MG63 (cell line): Measurements from ENCODE around the gene AP3D1. TPM values are rescaled to one million over a fixed set of nuclear protein-coding genes. Genes with fewer than 3 reads are reported as not detected.

Experiments
- DNase-seq: peaks from one replicate; pipeline ENCODE4 v3.0.0-alpha.2; 2020
- H3K27me3 ChIP-seq: fragments of 250-450 bp; sonication (Bioruptor Pico); 2 replicates; pipeline ENCODE4 v1.5.1; 2020; ENCODE audit warnings: mild to moderate bottlenecking, moderate library complexity
- H3K36me3 ChIP-seq: fragments of 250-450 bp; sonication (Bioruptor Pico); 2 replicates; pipeline ENCODE4 v1.5.1; 2020; ENCODE audit warnings: mild to moderate bottlenecking, moderate library complexity
- H3K4me3 ChIP-seq: fragments of 250-450 bp; sonication (Bioruptor Pico); 2 replicates; pipeline ENCODE4 v1.5.1; 2020; ENCODE audit warnings: mild to moderate bottlenecking, moderate library complexity
- H3K9me3 ChIP-seq: fragments of 250-450 bp; sonication (Bioruptor Pico); 2 replicates; pipeline ENCODE4 v1.5.1; 2020; ENCODE audit warnings: mild to moderate bottlenecking, moderate library complexity
- total RNA-seq: library from RNA; depleted of rRNA; stranded (reverse); fragments of >200 nt; shearing (Covaris generic); gene quantifications from 2 replicates; pipeline ENCODE4 v1.2.3, GENCODE V29; 2014; ENCODE audit warnings: low replicate concordance

The AP3D1 gene
- total RNA-seq, 1 experiment from 2014 or later = 91.8 TPM

DNA sequence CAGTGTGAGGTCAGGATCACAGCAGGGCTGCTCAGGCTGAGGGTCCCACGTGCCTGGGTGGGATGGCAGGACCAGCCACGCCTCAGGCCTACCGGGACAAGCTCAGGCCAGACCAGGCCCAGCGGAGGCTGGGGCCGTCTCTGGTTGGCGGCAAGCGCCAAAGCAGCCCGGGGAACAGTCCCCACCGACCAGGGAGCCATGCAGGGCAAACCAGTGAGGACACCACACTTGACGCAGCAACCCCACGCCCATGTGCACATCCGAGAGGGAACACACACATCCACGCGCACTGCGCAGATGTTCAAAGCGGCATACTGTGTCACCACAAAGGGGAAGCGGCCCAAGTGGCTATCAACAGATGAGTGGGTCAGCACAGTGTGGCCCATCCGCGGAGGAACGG is 39.5 kb downstream of the AP3D1 start:
- no peak overlapping the region for H3K4me3 ChIP-seq
- peaks cover 7% of the 10 kb centered on the region for H3K36me3 ChIP-seq
- H3K9me3 ChIP-seq = no peaks in the 10 kb centered on the region
- DNase-seq = no peak
- H3K27me3 ChIP-seq = no peaks in the 10 kb centered on the region

DNA sequence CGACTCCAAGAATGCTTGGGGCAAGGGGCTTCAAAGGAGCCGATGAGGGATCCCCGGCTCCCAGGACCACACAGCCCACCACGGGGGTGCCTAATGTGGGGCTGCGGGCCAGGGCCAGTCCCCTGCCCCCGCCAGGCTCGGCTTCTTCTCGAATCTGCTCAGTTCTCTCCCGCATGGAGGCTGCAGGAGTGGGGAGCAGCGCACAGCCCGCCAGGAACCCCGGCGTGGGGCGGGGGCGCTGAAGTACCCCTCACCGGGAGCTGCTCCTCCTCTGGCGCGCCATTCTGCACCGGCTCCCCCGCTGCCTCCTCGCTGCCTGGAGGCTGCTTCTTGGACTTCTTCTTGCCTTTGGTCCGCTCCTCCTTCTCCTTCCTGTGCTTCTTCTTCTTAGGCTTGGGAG is 39.9 kb downstream of the AP3D1 start:
- DNase-seq = no peak
- Histone ChIP-seq H3K9me3 (no peaks in the 10 kb centered on the region), H3K4me3 (no peak overlapping the region), H3K27me3 (no peaks in the 10 kb centered on the region), H3K36me3 (peaks cover 12% of the 10 kb centered on the region)

DNA sequence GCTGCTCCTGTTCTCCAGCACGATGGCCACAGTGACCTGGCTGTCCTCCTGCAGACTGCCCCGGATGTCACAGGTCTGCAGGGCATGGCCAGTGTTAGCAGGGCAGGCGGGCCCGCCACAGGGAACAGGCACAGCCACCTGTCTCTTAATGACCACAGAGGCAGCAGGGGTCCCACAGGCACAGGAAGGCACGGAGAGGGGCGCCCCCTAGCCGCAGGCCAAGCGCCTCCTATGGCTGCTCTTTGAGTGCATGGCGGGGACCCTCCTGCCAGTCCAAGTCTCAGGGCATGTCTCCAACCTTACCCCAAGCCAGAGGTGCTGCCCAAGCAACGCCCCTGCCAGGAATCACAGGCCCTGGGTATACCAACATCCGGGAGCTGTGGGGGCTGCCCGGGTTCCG is 40.5 kb downstream of the AP3D1 start:
- no peak for DNase-seq
- Histone ChIP-seq H3K9me3 (no peaks in the 10 kb centered on the region), H3K27me3 (no peaks in the 10 kb centered on the region), H3K4me3 (no peak overlapping the region), H3K36me3 (peaks cover 18% of the 10 kb centered on the region)

- no peak overlapping the region for H3K4me3 ChIP-seq
- H3K9me3 ChIP-seq = no peaks in the 10 kb centered on the region
- DNase-seq = no peak
- H3K27me3 ChIP-seq = no peaks in the 10 kb centered on the region
- peaks cover 25% of the 10 kb centered on the region for H3K36me3 ChIP-seq
These were observed 42.1 kb downstream of the AP3D1 start for GRCh38 chr19:2109046-2109864.

- Histone ChIP-seq H3K9me3 (no peaks in the 10 kb centered on the region), H3K27me3 (no peaks in the 10 kb centered on the region), H3K4me3 (no peak overlapping the region), H3K36me3 (peaks cover 25% of the 10 kb centered on the region)
- DNase-seq = no peak
These were observed 42.9 kb downstream of the AP3D1 start for GRCh38 chr19:2108251-2109016.

- peaks cover 23% of the 10 kb centered on the region for H3K36me3 ChIP-seq
- DNase-seq = no peak
- H3K27me3 ChIP-seq = no peaks in the 10 kb centered on the region
These were observed 48.2 kb downstream of the AP3D1 start for GRCh38 chr19:2103045-2103707.

GRCh38 chr19:2101417-2102335 is 49.7 kb downstream of the AP3D1 start:
- Histone ChIP-seq H3K9me3 (no peaks in the 10 kb centered on the region), H3K4me3 (no peak overlapping the region), H3K27me3 (no peaks in the 10 kb centered on the region), H3K36me3 (peaks cover 16% of the 10 kb centered on the region)
- DNase-seq = no peak

More at GRCh38 chr19:2103045-2103707, 48.2 kb downstream of the AP3D1 start:
- H3K4me3 ChIP-seq = no peak overlapping the region
- H3K9me3 ChIP-seq = no peaks in the 10 kb centered on the region

DNA sequence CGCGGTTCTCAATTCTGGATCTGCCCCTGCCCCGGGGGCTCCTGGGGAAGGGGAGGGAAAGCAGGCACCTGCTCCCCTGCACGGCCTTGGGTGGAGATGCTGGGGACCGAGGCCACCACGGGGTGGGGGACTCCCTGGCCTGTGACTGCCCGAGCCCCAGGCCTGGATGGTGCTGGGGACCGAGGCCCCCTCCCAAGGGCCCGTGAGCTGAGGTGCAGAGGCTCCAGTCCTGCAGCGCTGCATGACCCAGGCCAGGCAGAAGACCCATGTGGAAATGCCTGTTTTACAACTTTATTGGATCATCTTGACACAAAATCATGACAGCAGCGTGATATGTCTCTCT is 50.7 kb downstream of the AP3D1 start:
- H3K36me3 ChIP-seq = peaks cover 6% of the 10 kb centered on the region
- no peaks in the 10 kb centered on the region for H3K9me3 ChIP-seq

DNA sequence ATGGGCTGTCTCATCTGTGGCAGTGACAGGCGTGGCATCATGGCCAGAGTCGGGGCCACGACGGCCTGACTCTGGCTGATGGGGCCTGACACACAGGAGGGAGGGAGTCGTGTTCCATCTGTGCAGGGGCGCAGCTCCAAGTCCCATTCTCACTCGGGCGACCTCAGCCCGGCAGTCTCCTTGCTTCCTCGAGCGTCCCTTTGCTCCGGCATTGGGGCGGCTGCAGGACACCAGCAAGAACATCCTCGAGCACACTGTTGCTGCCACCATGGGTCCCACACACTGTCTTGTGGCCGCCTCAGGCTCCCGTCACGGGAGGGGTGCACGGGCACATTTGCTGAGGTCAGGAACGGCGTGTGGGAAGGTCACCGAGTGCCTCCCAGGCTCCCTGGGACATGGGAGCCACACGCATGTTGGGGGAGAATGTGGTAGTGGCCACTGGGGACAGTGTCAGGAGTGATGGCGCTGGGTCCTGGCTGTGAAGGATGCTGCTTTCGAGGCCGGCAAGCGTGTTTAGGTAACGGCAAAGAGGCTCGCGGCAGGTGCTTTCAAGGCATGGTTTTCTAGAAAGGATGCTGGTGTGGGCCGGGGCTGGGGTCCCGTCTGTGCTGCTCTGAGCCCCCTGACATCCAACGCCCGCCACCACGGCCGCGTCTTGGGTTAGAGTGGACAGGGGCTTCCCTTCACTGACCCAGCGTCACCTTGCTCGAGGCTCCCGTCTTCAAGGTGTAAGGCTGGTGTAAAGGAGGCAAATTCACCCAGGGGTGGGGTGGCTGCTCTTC is 51.2 kb downstream of the AP3D1 start:
- Histone ChIP-seq H3K4me3 (no peak overlapping the region), H3K27me3 (no peaks in the 10 kb centered on the region), H3K9me3 (no peaks in the 10 kb centered on the region), H3K36me3 (peaks cover under 1% of the 10 kb centered on the region; the same call in 1 of the 2 replicates)
- no peak for DNase-seq

More for the DNA sequence above, 50.7 kb downstream of the AP3D1 start:
- H3K4me3 ChIP-seq = no peak overlapping the region
- DNase-seq = no peak
- H3K27me3 ChIP-seq = no peaks in the 10 kb centered on the region

DNA sequence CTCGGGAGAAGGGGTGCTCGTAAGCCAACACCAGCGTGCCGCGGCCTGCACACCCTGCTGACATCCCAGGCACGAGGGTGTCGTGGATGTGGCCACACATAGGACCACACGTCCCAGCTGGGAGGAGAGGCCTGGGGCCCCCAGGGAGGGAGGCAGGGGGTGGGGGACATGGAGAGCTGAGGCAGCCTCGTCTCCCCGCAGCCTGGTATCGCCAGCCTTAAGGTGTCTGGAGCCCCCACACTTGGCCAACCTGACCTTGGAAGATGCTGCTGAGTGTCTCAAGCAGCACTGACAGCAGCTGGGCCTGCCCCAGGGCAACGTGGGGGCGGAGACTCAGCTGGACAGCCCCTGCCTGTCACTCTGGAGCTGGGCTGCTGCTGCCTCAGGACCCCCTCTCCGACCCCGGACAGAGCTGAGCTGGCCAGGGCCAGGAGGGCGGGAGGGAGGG is 52.3 kb downstream of the AP3D1 start:
- H3K9me3 ChIP-seq = no peaks in the 10 kb centered on the region
- H3K4me3 ChIP-seq = no peak overlapping the region
- H3K36me3 ChIP-seq = no peaks in the 10 kb centered on the region; the same call in 1 of the 2 replicates
- no peak for DNase-seq
- H3K27me3 ChIP-seq = no peaks in the 10 kb centered on the region

DNA sequence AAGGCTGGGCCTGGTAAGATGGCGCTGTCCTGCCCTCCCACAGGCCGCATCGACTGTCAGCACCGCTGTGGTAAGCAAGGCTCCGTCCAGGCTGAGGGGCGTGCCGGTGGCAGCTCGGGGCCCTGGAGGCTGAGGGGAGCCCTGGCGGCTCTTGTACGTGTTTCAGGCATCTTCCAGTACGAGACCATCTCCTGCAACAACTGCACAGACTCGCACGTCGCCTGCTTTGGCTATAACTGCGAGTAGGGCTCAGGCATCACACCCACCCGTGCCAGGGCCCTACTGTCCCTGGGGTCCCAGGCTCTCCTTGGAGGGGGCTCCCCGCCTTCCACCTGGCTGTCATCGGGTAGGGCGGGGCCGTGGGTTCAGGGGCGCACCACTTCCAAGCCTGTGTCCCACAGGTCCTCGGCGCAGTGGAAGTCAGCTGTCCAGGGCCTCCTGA is 53.5 kb downstream of the AP3D1 start:
- Histone ChIP-seq H3K4me3 (no peak overlapping the region), H3K27me3 (no peaks in the 10 kb centered on the region), H3K36me3 (no peaks in the 10 kb centered on the region; the same call in 1 of the 2 replicates), H3K9me3 (no peaks in the 10 kb centered on the region)
- no peak for DNase-seq

GRCh38 chr19:2097203-2097885 is 54.0 kb downstream of the AP3D1 start:
- Histone ChIP-seq H3K27me3 (no peaks in the 10 kb centered on the region), H3K4me3 (peak overlapping the region; percentile 22; the same call in 1 of the 2 replicates), H3K9me3 (no peaks in the 10 kb centered on the region), H3K36me3 (no peaks in the 10 kb centered on the region; the same call in 1 of the 2 replicates)
- DNase-seq = no peak

DNA sequence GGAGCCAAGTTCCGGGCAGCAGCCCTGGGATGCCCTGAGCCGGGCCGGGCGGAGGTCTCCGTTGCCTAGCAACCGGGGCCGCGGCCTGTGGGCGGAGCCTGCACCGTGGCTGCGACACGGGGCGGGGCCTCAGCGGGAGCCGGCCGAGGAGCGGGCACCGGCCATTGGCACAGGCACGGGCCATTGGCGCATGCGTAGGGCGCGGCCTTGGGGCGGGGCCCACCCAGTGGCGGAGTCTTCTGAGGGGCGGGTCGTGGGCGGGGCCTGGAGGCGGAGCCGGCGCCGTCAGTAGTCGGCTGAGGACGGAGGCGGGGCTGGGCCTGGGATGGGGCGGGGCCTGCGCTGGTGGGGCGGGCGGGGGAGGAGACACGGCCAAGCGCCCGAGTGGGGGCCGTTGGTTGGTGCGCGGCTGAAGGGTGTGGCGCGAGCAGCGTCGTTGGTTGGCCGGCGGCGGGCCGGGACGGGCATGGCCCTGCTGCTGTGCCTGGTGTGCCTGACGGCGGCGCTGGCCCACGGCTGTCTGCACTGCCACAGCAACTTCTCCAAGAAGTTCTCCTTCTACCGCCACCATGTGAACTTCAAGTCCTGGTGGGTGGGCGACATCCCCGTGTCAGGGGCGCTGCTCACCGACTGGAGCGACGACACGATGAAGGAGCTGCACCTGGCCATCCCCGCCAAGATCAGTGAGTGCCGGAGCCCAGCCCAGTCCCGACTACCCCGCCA is 54.7 kb downstream of the AP3D1 start, which contains the start of gene IZUMO4:
Gene IZUMO4, plus strand, starts transcription at position 436 of the 723 bp plus-strand sequence. Its CDS starts 31 bp downstream, at position 467.
- peak; percentile 92 for DNase-seq
- Histone ChIP-seq H3K36me3 (no peaks in the 10 kb centered on the region; the same call in 1 of the 2 replicates), H3K27me3 (no peaks in the 10 kb centered on the region), H3K9me3 (no peaks in the 10 kb centered on the region), H3K4me3 (peak within 1 kb of the TSS; percentile 83)

DNA sequence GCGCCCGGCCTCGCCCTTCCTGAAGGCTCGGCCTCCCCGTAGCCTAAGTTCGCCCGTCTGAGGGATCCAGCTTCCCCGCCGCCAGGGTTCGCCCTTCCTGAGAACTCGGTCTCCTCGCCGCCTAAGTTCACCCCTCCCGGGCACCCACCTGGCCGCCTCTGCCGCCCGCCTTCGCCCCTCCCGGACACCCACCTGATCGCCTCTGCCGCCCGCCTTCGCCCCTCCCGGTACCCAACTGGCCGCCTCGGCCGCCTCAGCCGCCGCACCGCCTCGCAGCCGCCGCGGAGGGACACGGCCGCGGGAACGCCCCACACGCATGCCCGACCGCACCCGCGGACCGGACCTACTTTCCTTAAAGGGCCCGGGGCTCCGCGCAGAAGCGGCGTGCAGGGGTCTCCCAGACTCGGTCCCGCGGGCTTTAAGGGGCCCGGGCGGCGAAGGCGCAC is 55.3 kb downstream of the AP3D1 start, which contains the start of gene MOB3A:
Gene MOB3A, minus strand, starts transcription at position 293 of the 446 bp plus-strand sequence. CDS start 17,766 bp downstream, outside the sequence.
- H3K4me3 ChIP-seq = peak within 1 kb of the TSS; percentile 83
- H3K36me3 ChIP-seq = no peaks in the 10 kb centered on the region; the same call in 1 of the 2 replicates
- DNase-seq = peak; percentile 87
- no peaks in the 10 kb centered on the region for H3K9me3 ChIP-seq
- no peaks in the 10 kb centered on the region for H3K27me3 ChIP-seq
